Activated gamma-delta T cell treated with Interleukin-2 at 50 U/mL for 16 hours (primary cell): ENCODE data around the gene CHSY1.

Experiments used
- DNase-seq: peaks from one replicate; pipeline ENCODE4 v3.0.0-alpha.2; 2020

The CHSY1 gene

GRCh38 chr15:101168898-101169494 is 82.9 kb downstream of the CHSY1 start:
- no peak for DNase-seq

GRCh38 chr15:101168463-101168824 is 83.4 kb downstream of the CHSY1 start:
- DNase-seq, result no peak

- DNase-seq, result peak; percentile 64
Measured at GRCh38 chr15:101167753-101168462, 83.9 kb downstream of the CHSY1 start.

- no peak for DNase-seq
Measured at GRCh38 chr15:101167411-101167752, 84.5 kb downstream of the CHSY1 start.

- no peak for DNase-seq
Measured at GRCh38 chr15:101165905-101166471, 85.9 kb downstream of the CHSY1 start.

- no peak for DNase-seq
Measured at GRCh38 chr15:101162701-101163483, 89.0 kb downstream of the CHSY1 start.

- DNase-seq, result no peak
Measured at GRCh38 chr15:101161656-101162055, 90.2 kb downstream of the CHSY1 start.

- DNase-seq, result no peak
Measured at GRCh38 chr15:101159936-101160815, 91.7 kb downstream of the CHSY1 start.

- no peak for DNase-seq
Measured at GRCh38 chr15:101159096-101159935, 92.5 kb downstream of the CHSY1 start.

- DNase-seq, result no peak
Measured at GRCh38 chr15:101158166-101159095, 93.4 kb downstream of the CHSY1 start.

- no peak for DNase-seq
Measured at GRCh38 chr15:101157721-101158120, 94.1 kb downstream of the CHSY1 start.

GRCh38 chr15:101156509-101157159 is 95.2 kb downstream of the CHSY1 start:
- DNase-seq, result no peak

GRCh38 chr15:101156061-101156460 is 95.8 kb downstream of the CHSY1 start:
- no peak for DNase-seq

GRCh38 chr15:101153801-101154656 is 97.8 kb downstream of the CHSY1 start:
- DNase-seq, result no peak

- no peak for DNase-seq
Measured at GRCh38 chr15:101152914-101153313, 98.9 kb downstream of the CHSY1 start.

- DNase-seq, result no peak
Measured at GRCh38 chr15:101151288-101151687, 100.6 kb downstream of the CHSY1 start.

GRCh38 chr15:101150723-101151040 is 101.2 kb downstream of the CHSY1 start:
- DNase-seq, result no peak

GRCh38 chr15:101149864-101150722 is 101.8 kb downstream of the CHSY1 start:
- DNase-seq, result no peak
